Fibroblast of lung (primary cell): ENCODE results near the gene LMOD2. TPM values are rescaled to one million over a fixed set of nuclear protein-coding genes. Genes with fewer than 3 reads are reported as not detected.

Experiments used
- DNase-seq, 2 donors: peaks; one replicate each; pipeline versions ENCODE4 v3.0.0 to v3.0.0-alpha.2; 2010; ENCODE audit warnings: low read depth in 2 of 2
- H2AFZ ChIP-seq: 2 replicates; pipeline ENCODE4 v1.5.1; 2012; ENCODE audit warnings: low read length, control low read depth, inconsistent platforms
- H3K27ac ChIP-seq: 2 replicates; pipeline ENCODE4 v1.5.1; 2011; ENCODE audit warnings: low read length, control low read depth; ENCODE audit not compliant: insufficient read depth
- H3K27me3 ChIP-seq: 2 replicates; pipeline ENCODE4 v1.5.1; 2011; ENCODE audit warnings: mild to moderate bottlenecking, low read length; ENCODE audit not compliant: control insufficient read depth, insufficient read depth
- H3K36me3 ChIP-seq: 2 replicates; pipeline ENCODE4 v1.5.1; 2011; ENCODE audit warnings: low read length; ENCODE audit not compliant: control insufficient read depth, insufficient read depth
- H3K4me1 ChIP-seq: 2 replicates; pipeline ENCODE4 v1.5.1; 2011; ENCODE audit warnings: low read length; ENCODE audit not compliant: control insufficient read depth, insufficient read depth; ENCODE audit errors: extremely low read depth
- H3K4me2 ChIP-seq: 2 replicates; pipeline ENCODE4 v1.5.1; 2011; ENCODE audit warnings: low read length, control low read depth; ENCODE audit not compliant: insufficient read depth; ENCODE audit errors: extremely low read depth
- H3K4me3 ChIP-seq, 4 experiments: fragments of 200-600 bp in 1 of 4; sonication (generic) in 1 of 4; replicated peaks in 1 of 4; 2 replicates each; pipeline ENCODE4 v1.5.1; 2011 to 2016; ENCODE audit warnings: low read length in 4 of 4, low read depth in 3 of 4, mild to moderate bottlenecking in 3 of 4, control low read depth in 2 of 4, inconsistent platforms in 1 of 4, mixed read lengths in 1 of 4; ENCODE audit not compliant: insufficient read depth in 1 of 4; ENCODE audit errors: control extremely low read depth in 1 of 4
- H3K79me2 ChIP-seq: 2 replicates; pipeline ENCODE4 v1.5.1; 2012; ENCODE audit warnings: mild to moderate bottlenecking, low read length, inconsistent platforms; ENCODE audit not compliant: control insufficient read depth, insufficient read depth
- H3K9ac ChIP-seq: 2 replicates; pipeline ENCODE4 v1.5.1; 2011; ENCODE audit warnings: mild to moderate bottlenecking, low read length, control low read depth; ENCODE audit not compliant: insufficient read depth
- H3K9me3 ChIP-seq: 2 replicates; pipeline ENCODE4 v1.5.1; 2012; ENCODE audit warnings: low read depth, low read length; ENCODE audit not compliant: control insufficient read depth, insufficient read depth
- H4K20me1 ChIP-seq: 2 replicates; pipeline ENCODE4 v1.5.1; 2011; ENCODE audit warnings: low read length; ENCODE audit not compliant: control insufficient read depth, insufficient read depth; ENCODE audit errors: extremely low read depth
- EZH2 ChIP-seq: IDR thresholded peaks from 2 replicates; pipeline ENCODE4 v1.5.1; 2012; ENCODE audit warnings: low read length, control low read depth, mild to moderate bottlenecking; ENCODE audit errors: missing control alignments
- polyA plus RNA-seq, 2 donors: library from polyadenylated mRNA; depleted of rRNA in 1 of 2; stranded (reverse) in 1 of 2; unstranded in 1 of 2; fragments of >200 nt; gene quantifications; 2 replicates each; pipeline ENCODE4 v1.2.1, GENCODE V29; 2011 to 2012; ENCODE audit warnings: missing spikeins in 1 of 2
- total RNA-seq: library from RNA; depleted of rRNA; stranded (reverse); fragments of >200 nt; gene quantifications from 2 replicates; pipeline ENCODE4 v1.2.1, GENCODE V29; 2014
- TF ChIP-seq, protein P1 (sequence below), 2 donors: IDR thresholded peaks in 1 of 2; conservative IDR thresholded peaks in 1 of 2; 1 replicate in 1 of 2; 2 replicates in 1 of 2; pipeline ENCODE4 v1.5.1; 2011 to 2012; ENCODE audit warnings: low read length in 2 of 2, control low read depth in 1 of 2, inconsistent platforms in 1 of 2, low read depth in 1 of 2, mild to moderate bottlenecking in 1 of 2

Gene LMOD2
- total and polyA plus RNA-seq, 2 donors (not counting 1 experiment from before 2014, with no cell fraction given), result not detected

DNA sequence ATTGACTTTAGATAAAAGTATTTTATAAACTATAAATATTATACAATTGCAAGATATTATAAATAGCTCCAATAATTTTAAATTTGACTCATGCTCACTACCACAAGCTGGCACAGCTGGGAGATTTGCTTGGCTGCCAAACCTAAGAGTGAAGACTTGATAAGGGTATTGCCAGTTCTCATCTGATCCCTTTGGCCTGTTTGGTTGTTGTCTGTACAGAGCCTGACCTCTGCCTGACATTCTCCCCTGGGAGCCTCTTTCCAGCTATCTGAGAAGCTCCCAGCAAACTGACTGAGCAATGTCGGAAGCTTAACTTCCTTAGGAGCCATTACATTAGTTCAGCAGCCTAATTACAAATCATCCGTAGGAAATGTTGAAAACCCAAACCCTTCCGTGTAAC, 10.2 kb upstream of the LMOD2 start:
- no peak overlapping the region for H3K27ac ChIP-seq
- no peak for DNase-seq

DNA sequence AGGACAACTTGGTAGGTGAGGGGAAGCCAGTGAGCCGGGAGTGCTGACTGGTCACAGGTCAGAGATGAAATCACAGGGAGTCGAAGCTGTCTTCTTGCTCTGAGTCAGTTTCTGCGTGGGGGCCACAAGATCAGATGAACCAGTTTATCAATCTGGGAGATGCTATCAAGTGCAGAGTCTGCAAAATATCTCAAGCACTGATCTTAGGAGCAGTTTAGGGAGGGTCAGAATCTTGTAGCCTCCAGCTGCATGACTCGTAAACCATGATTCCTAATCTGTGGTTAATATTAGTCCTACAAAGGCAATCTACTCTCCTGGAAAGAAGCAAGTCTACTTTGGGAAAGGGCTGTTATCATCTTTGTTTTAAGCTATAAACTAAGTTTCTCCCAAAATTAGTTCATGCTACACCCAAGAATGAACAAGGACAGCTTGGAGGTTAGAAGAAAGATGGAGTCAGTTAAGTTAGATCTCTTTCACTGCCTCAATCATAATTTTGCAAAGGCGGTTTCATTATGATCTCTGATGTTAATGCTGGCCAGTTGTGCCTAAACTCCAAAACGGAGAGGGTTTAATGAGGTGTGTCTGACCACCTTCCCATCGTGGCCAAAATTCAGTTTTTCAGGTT, 8.4 kb upstream of the LMOD2 start:
- DNase-seq, result no peak
- H3K9ac ChIP-seq, result no peak overlapping the region
- H3K4me1 ChIP-seq, result peaks cover 2% of the 10 kb centered on the region
- no peak overlapping the region for H3K27ac ChIP-seq
- no peaks in the 10 kb centered on the region for H3K9me3 ChIP-seq
- no peaks in the 10 kb centered on the region for H3K79me2 ChIP-seq
- H3K36me3 ChIP-seq, result no peaks in the 10 kb centered on the region
- no peaks in the 10 kb centered on the region for H3K27me3 ChIP-seq
- no peak overlapping the region for H2AFZ ChIP-seq
- TF ChIP-seq, protein P1, sequence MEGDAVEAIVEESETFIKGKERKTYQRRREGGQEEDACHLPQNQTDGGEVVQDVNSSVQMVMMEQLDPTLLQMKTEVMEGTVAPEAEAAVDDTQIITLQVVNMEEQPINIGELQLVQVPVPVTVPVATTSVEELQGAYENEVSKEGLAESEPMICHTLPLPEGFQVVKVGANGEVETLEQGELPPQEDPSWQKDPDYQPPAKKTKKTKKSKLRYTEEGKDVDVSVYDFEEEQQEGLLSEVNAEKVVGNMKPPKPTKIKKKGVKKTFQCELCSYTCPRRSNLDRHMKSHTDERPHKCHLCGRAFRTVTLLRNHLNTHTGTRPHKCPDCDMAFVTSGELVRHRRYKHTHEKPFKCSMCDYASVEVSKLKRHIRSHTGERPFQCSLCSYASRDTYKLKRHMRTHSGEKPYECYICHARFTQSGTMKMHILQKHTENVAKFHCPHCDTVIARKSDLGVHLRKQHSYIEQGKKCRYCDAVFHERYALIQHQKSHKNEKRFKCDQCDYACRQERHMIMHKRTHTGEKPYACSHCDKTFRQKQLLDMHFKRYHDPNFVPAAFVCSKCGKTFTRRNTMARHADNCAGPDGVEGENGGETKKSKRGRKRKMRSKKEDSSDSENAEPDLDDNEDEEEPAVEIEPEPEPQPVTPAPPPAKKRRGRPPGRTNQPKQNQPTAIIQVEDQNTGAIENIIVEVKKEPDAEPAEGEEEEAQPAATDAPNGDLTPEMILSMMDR (conservative IDR thresholded peaks at IDR 0.05 in 1 of 2, IDR thresholded peaks at IDR 0.05 in 1 of 2; ENCODE audit: low read depth in 1 of 2, low read length in 2 of 2), result no peak
- no peak for TF ChIP-seq EZH2
- H4K20me1 ChIP-seq, result no peaks in the 10 kb centered on the region
- H3K4me2 ChIP-seq, result no peak overlapping the region
- no peak overlapping the region for H3K4me3 ChIP-seq

More for the DNA sequence above, 10.2 kb upstream of the LMOD2 start:
- TF ChIP-seq EZH2, result no peak
- TF ChIP-seq, protein P1 (conservative IDR thresholded peaks at IDR 0.05 in 1 of 2, IDR thresholded peaks at IDR 0.05 in 1 of 2; ENCODE audit: low read depth in 1 of 2, low read length in 2 of 2), result no peak
- Histone ChIP-seq H3K4me1 (peaks cover 2% of the 10 kb centered on the region), H2AFZ (no peak overlapping the region), H3K27me3 (no peaks in the 10 kb centered on the region), H4K20me1 (no peaks in the 10 kb centered on the region), H3K79me2 (no peaks in the 10 kb centered on the region), H3K4me2 (no peak overlapping the region), H3K9me3 (no peaks in the 10 kb centered on the region), H3K36me3 (no peaks in the 10 kb centered on the region), H3K9ac (no peak overlapping the region), H3K4me3 (no peak overlapping the region)

DNA sequence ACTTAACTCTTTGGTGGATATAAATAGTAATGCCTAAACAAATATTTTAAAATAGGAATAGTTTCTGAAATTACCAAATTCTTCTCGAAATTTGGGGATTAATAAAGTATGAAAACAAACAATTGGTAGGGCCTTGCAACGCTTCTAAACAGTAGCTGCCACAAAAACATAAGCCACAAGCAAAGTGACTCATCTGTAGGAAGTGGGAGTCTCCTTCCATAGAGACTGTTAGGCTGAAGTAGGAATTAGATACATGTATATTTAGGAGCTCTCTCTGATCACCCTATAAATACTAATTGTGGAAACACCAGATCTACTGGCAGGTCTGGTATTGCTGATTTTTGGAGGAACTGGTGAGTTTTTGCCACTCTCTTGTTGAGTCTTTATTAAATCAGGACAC, 5.7 kb upstream of the LMOD2 start:
- no peak for TF ChIP-seq EZH2
- TF ChIP-seq, protein P1 (conservative IDR thresholded peaks at IDR 0.05 in 1 of 2, IDR thresholded peaks at IDR 0.05 in 1 of 2; ENCODE audit: low read depth in 1 of 2, low read length in 2 of 2), result no peak
- Histone ChIP-seq H3K79me2 (no peaks in the 10 kb centered on the region), H3K27me3 (no peaks in the 10 kb centered on the region), H3K9ac (no peak overlapping the region), H3K4me2 (no peak overlapping the region), H4K20me1 (no peaks in the 10 kb centered on the region), H3K9me3 (no peaks in the 10 kb centered on the region), H3K27ac (no peak overlapping the region), H3K4me1 (no peaks in the 10 kb centered on the region), H3K36me3 (no peaks in the 10 kb centered on the region), H3K4me3 (no peak overlapping the region), H2AFZ (no peak overlapping the region)
- DNase-seq, result peak; percentile 28 to 32
